ENCODE results near the gene ASB15.

Gene ASB15

GRCh38 chr7:123660514-123661354 is 59.1 kb downstream of the ASB15 start:
- no peak for TF ChIP-seq CTCF (IDR thresholded peaks at IDR 0.05; ENCODE audit: low read length, missing control alignments)
- no peak overlapping the region for H3K4me3 ChIP-seq (replicated peaks; ENCODE audit: low read depth, low read length)
- no peak for DNase-seq (ENCODE audit: low read depth)

GRCh38 chr7:123661765-123662164 is 60.1 kb downstream of the ASB15 start:
- no peak for TF ChIP-seq CTCF (IDR thresholded peaks at IDR 0.05; ENCODE audit: low read length, missing control alignments)
- no peak for DNase-seq (ENCODE audit: low read depth)
- no peak overlapping the region for H3K4me3 ChIP-seq (replicated peaks; ENCODE audit: low read depth, low read length)

GRCh38 chr7:123662293-123662692 is 60.7 kb downstream of the ASB15 start:
- no peak overlapping the region for H3K4me3 ChIP-seq (replicated peaks; ENCODE audit: low read depth, low read length)
- DNase-seq (ENCODE audit: low read depth) = no peak
- no peak for TF ChIP-seq CTCF (IDR thresholded peaks at IDR 0.05; ENCODE audit: low read length, missing control alignments)

GRCh38 chr7:123662755-123663154 is 61.1 kb downstream of the ASB15 start:
- H3K4me3 ChIP-seq (replicated peaks; ENCODE audit: low read depth, low read length) = no peak overlapping the region
- TF ChIP-seq CTCF (IDR thresholded peaks at IDR 0.05; ENCODE audit: low read length, missing control alignments) = no peak
- DNase-seq (ENCODE audit: low read depth) = no peak

- no peak for DNase-seq (ENCODE audit: low read depth)
- H3K4me3 ChIP-seq (replicated peaks; ENCODE audit: low read depth, low read length) = no peak overlapping the region
- TF ChIP-seq CTCF (IDR thresholded peaks at IDR 0.05; ENCODE audit: low read length, missing control alignments) = no peak
Observed at GRCh38 chr7:123663200-123663599, 61.6 kb downstream of the ASB15 start.

- H3K4me3 ChIP-seq (replicated peaks; ENCODE audit: low read depth, low read length) = no peak overlapping the region
- TF ChIP-seq CTCF (IDR thresholded peaks at IDR 0.05; ENCODE audit: low read length, missing control alignments) = no peak
- no peak for DNase-seq (ENCODE audit: low read depth)
Observed at GRCh38 chr7:123665157-123665556, 63.5 kb downstream of the ASB15 start.

- no peak overlapping the region for H3K4me3 ChIP-seq (replicated peaks; ENCODE audit: low read depth, low read length)
- DNase-seq (ENCODE audit: low read depth) = no peak
- TF ChIP-seq CTCF (IDR thresholded peaks at IDR 0.05; ENCODE audit: low read length, missing control alignments) = no peak
Observed at GRCh38 chr7:123665896-123666295, 64.3 kb downstream of the ASB15 start.

All from fibroblast of pulmonary artery (primary cell).